Measurements from ENCODE around the gene SRC.

Gene SRC

GRCh38 chr20:37446286-37447032, 100.5 kb downstream of the SRC start:
- no peak overlapping the region for H3K4me3 ChIP-seq (ENCODE audit: low read depth, low read length)
- TF ChIP-seq CTCF (IDR thresholded peaks at IDR 0.05; ENCODE audit: low read depth, low read length, missing control alignments): no peak
- no peak for DNase-seq (ENCODE audit: low read depth)
- in situ Hi-C loops (cut with HindIII; ENCODE audit: low sequenced_read_pairs): no loop called here

GRCh38 chr20:37447688-37448087, 101.7 kb downstream of the SRC start:
- no peak for TF ChIP-seq CTCF (IDR thresholded peaks at IDR 0.05; ENCODE audit: low read depth, low read length, missing control alignments)
- DNase-seq (ENCODE audit: low read depth): no peak
- in situ Hi-C loops (cut with HindIII; ENCODE audit: low sequenced_read_pairs): no loop called here

GRCh38 chr20:37449276-37449675, 103.3 kb downstream of the SRC start:
- in situ Hi-C loops (cut with HindIII; ENCODE audit: low sequenced_read_pairs): no loop called here
- no peak for TF ChIP-seq CTCF (IDR thresholded peaks at IDR 0.05; ENCODE audit: low read depth, low read length, missing control alignments)
- no peak for DNase-seq (ENCODE audit: low read depth)
- no peak overlapping the region for H3K4me3 ChIP-seq (ENCODE audit: low read depth, low read length)

More at GRCh38 chr20:37447688-37448087, 101.7 kb downstream of the SRC start:
- no peak overlapping the region for H3K4me3 ChIP-seq (ENCODE audit: low read depth, low read length)

GRCh38 chr20:37450344-37450743, 104.4 kb downstream of the SRC start:
- TF ChIP-seq CTCF (IDR thresholded peaks at IDR 0.05; ENCODE audit: low read depth, low read length, missing control alignments): no peak
- in situ Hi-C loops (cut with HindIII; ENCODE audit: low sequenced_read_pairs): no loop called here
- DNase-seq (ENCODE audit: low read depth): no peak
- H3K4me3 ChIP-seq (ENCODE audit: low read depth, low read length): no peak overlapping the region

GRCh38 chr20:37451616-37452015, 105.7 kb downstream of the SRC start:
- TF ChIP-seq CTCF (IDR thresholded peaks at IDR 0.05; ENCODE audit: low read depth, low read length, missing control alignments): no peak
- DNase-seq (ENCODE audit: low read depth): no peak
- H3K4me3 ChIP-seq (ENCODE audit: low read depth, low read length): no peak overlapping the region
- in situ Hi-C loops (cut with HindIII; ENCODE audit: low sequenced_read_pairs): no loop called here

GRCh38 chr20:37452236-37452635, 106.3 kb downstream of the SRC start:
- TF ChIP-seq CTCF (IDR thresholded peaks at IDR 0.05; ENCODE audit: low read depth, low read length, missing control alignments): no peak
- H3K4me3 ChIP-seq (ENCODE audit: low read depth, low read length): no peak overlapping the region
- in situ Hi-C loops (cut with HindIII; ENCODE audit: low sequenced_read_pairs): no loop called here
- no peak for DNase-seq (ENCODE audit: low read depth)
